GM19043 (cell line): ENCODE data around the gene ERC2.

Experiments used
- ATAC-seq: cut with Tn5 transposase; IDR thresholded peaks from one replicate; pipeline ENCODE4 v1.9.1; 2021; ENCODE audit warnings: low read depth; ENCODE audit not compliant: unreplicated experiment

The ERC2 gene

DNA sequence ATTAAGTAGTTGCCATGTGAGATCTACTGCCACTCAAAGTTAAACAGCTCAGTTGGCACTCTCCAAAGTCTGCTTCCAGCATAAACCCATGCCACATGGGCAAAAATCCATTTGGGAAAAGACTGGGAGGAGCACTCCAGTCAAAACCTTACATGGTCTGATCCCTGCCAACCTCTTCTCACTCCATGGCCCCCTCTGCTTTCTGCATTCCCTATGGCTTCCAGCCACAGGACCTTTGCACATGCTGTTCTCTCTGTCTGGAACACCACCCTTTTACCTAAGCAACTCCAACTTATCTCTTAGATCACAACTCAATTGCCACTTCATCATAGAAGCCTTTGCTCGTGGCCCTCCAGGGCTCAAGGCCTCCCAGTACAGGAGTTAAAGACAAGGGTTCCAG, 910.7 kb downstream of the ERC2 start:
- no peak for ATAC-seq

DNA sequence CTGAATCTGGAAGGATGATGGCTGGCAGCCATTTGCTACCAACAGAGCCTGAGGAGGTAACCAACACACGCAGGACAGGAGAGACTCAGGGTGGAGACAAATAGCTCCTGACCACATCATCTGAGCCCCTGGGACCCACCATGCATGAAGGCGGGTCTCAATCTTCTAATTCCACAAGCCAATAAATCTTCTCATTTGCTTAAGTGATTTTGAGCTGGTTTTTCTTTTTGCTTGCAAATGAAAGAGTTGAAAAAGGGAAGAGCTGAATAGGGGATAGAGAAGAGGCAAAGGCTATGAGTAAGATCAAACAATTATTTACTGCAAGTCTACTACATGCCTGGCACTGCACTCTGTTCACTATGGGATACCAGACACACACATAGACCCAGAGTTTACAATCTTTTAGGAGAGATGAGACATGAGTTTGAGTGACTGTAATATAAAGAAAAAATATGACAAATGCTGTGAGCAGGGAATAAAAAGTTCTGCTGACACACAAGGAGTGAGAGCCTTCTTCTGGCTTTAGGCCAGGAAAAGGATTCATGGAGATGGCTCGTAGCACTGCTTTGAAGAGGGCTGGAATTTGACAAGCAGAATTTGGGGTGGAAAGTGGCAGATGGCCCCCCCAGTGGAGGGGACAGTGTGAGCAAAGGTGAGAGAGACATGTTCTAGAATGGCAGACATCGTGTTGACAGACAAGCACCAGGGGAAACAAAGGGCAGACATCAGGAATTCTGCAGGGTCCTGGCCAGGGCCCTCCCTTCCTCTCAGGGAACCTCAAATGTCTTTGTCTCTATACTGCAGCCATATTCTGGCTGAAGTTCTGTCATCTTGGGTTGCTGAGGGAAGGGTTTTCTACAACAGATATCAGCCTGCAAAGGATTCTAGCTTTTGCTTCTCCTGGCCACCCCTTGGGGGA, 911.4 kb downstream of the ERC2 start:
- no peak for ATAC-seq

DNA sequence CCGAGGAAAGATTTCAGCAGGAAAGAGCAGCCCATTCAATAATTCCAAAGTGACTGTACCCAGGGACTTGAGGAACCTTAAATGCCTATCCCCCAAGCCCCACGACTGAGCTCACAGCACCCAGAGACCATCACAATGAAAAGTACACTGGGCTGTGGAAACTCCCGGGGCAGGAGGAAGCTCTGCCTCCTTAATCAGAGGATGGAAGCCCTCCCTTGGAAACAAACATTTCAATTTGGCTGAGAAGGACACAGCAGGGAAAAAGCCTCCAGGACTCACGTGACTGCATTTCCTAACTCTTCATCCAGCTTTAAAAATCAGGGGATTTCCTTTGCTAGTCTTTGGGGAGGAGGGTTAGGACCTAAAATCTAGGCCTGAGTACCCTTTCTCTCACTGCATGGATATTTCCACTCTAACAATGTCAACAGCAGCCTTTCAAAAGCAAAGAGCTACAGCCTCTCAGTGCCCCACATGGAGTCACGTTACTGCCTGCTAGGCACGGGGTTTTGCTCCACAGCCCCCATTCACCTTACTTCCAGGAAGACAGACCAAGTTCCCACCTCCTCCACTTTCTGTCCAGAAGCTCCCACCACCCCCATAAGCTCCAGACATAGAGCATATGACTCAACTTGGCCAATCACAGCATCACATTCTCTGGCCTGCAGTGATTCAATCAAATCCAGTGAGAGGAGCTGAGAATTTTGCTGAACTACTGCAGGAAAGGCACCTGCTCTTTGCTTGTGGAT, 912.2 kb downstream of the ERC2 start:
- no peak for ATAC-seq

DNA sequence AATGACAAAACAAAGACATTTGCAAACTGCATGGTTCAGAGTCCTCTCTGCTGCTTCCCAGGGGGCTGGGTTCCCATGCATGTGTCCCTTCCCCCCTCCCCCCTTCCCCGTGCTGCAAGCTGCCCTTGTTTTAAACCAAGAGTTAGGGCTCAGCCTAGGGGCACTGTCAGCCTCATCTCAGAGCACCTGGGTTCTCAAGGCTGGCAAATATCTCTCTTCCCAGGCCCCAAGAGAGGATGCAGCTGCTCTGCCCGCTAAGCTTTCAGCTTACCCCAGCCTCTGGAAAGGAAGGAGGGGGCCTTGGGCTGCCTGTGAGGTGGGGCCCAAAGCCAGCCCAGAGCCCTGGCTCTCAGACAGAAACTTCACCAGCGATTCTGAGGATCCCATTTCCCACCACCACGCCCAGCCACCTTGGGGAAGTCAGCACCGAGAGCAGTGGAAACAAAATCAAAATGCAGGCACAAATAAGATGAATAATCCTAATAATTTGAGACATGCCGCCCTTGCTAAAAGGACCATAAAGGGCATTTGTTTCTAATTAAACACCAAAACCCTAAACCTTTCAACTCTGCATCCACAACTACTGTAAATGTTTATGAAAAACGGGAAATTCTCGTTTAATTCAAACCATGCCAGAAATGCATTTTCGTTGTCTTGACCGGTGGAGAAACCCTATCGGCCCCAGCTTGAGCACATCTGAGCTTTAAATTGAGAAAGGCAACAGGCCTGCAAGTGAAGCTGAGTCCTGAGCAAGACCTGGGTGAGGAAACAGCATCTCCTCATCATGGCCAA, 913.4 kb downstream of the ERC2 start:
- no peak for ATAC-seq

DNA sequence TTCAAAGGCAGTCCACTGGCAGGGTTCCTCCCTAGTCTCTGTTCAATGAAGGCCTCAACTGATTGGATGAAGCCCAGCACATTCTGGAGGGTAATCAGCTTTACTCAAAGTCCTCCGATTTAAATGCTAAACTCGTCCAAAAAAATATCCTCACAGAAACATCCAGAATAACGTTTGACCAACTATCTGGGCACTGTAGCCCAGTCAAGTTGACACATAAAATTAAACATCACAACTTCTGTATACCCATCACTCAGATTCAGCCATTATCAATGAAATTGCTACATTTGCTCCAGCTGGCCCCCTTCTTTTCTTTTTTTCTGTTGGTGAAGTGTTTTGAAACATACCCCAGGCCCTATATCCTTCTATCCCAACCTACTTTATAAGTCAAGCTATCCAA, 916.6 kb downstream of the ERC2 start:
- no peak for ATAC-seq

DNA sequence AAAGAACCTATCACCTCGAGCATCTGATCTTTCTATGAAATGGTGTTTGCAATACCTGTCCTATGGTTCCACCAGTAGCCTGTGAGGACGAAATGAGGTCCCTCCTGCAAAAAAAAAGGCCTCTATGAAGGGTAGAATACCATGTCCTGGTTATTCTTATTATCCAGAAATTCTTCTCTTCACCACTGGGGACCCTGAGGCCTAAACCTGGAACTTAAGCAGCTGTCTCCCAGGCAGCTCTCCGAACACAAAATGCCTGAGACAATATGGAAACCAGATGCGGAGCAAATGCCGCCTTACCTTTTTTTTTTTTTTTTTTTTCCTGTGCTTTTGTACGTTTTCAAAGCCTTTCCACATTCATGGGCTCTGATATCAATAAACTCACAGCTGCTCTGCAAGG, 919.1 kb downstream of the ERC2 start:
- ATAC-seq = no peak

DNA sequence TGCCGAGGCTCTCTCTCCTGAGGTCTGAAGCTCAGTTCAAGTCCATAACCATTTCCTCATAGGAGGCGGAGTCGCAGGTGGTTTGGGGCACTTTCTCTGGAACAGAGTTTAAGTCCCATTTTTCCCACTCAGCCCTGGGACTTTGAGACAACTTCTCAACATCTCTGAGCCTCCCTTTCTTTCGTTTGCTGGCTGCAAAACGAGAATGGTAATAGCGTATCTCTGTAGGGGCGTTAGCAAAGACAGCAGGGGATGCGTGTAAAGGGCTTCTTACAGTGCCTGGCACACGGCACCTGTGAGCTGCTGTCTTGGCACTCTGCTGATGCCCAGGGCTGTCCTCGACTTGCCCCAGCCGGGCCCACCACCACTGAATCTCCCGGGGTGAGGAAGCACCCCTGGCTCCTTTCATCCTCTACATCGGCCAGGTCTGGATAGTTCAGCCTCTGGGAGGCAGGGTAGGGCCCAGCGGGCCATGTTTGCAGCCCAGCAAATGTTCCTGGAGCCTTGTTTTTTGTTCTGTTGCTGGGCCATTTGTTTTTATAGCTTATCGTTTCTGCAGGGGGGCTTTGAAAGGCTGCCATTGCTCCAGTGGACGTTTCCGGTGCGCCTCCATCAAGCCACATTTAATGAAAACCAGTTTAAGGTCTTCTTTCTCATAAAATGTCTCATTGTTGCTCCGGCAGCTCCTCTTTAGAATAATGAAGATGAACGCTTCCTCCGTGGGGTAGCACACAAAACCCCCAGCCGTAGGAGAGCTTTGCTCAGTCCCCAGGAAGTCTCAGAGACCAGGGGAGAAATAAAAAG, 921.2 kb downstream of the ERC2 start:
- ATAC-seq = no peak

DNA sequence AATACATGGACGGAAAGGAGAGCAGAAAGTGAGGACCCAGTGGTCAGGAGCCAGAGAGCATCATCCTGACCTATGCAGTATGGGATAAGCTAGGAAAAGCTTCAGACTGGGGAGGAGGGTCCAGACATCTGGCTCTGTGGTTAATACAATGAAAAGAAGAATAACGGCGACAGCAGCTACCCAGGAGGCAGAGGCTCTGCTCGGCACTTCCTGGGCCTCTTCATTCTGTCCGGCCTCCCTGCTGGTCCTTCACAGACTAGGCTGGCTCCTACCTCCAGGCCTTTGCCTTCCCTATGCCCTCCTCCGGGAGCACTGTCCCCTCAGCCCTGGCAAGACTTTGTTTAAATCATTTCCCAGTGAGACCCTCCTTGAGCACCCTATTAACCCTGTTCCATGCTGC, 922.3 kb downstream of the ERC2 start:
- ATAC-seq = no peak

DNA sequence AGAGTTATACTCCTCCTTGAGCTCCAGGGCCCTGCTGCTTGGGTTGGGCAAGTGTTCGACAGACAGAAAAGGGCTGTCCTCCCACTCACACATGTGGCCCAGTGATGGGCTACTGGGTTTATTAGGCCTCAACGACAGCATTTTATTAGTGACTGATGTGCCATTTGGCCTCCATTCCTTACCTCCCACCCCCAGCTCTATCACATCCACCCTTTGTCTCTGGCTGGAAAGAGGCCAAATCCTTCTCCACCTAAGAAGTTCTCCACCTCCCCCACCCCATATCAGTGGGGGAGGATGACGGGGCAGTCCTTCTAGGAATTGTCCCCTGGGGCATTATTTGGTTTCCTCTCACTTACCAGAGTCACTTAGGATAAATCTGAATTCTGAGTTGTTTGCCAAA, 924.0 kb downstream of the ERC2 start:
- no peak for ATAC-seq

DNA sequence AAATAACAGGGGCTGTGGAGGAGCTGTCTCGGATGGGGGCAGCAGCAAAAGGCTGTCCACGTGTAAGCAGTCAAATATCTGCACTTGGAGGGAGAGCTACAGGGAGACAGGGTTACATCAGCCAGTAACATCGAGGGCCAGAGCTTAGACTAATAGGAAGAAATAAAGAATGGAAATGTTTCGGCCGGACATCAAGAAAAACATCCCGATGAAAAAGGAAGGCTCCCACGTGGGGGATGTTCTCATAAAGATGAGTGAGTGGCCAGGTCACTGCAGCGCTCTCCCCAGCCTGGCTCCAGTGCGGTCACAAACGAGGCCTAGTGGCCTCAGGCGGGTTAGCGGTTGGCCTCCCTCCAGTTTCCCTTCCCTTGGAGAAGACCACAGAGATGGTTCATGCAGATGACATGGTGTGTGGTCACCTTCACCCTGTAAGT, 925.1 kb downstream of the ERC2 start:
- ATAC-seq = no peak

DNA sequence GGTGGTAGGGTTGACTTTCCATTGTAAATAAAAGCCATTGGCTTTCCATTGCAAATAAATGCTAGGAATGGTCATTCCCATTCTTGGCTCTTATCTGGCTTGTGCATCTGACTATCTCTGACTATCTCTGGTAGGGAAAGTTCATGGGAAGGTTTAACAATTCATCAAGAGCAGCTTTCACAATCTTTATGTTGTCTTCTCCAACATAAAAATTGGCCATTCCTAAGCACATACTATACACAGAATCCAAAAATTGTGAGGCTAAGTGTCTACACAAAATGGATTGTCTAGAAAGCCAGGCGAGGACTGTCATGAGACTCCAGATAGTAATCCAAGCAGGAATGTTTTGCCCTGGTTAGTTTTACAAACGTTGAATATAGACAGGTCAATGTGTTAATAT, 926.8 kb downstream of the ERC2 start:
- ATAC-seq = no peak

DNA sequence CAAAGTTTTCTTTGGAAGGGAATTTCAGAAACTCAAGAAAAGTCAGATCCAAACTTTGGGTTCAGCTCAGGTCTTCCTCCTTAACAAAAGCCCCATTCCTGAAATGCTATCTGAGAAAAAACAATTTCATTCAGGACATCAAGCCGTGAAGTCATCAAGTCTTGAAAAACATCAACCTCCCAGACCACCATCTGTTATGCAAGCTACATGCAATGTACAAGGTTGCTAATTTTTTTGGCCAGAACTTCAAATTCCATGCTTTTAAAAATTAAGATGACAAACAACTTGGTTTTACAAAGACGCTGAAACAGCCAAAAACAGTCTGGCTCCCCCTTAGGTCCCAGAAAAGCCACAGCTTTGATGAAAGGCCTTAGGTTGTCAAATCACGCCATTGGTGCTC, 927.3 kb downstream of the ERC2 start:
- ATAC-seq = no peak

DNA sequence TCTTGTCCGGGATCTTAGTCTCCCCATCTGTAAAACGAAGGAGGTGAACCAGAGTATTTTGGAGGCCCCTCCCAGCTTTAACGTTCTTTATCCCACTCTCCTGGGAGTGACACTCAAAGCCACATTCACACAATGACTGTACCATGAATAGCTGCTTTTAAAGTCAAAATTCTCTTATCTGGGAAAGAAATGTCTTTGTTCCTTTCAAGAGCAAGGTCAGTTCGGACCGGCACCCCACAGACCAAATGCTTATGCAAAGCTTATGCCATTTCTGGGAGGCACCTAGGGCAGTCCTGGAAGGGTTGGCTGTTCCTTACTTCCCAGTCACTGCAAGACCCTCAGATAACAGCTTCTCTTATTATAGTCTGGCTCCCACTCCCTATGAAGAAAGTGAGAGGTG, 927.7 kb downstream of the ERC2 start:
- no peak for ATAC-seq

DNA sequence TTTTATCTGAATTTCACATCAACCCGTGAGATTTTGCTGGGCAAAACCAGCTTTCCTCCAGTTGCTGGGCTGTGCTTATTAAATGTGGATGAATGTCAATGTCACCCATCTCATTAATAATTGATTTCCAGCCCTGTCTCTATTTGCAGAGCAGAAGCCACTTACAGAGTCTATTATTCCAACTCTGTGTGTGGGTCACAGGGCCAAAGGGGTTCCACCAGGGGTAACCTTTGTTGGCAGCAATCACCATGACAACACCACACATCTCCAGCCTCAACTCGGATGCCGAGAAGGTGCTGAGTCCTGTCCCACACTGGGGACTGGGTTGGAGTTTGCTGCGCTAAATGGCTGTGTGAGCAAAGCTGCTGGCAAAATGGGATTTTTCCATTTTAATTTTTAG, 930.1 kb downstream of the ERC2 start:
- ATAC-seq = no peak

DNA sequence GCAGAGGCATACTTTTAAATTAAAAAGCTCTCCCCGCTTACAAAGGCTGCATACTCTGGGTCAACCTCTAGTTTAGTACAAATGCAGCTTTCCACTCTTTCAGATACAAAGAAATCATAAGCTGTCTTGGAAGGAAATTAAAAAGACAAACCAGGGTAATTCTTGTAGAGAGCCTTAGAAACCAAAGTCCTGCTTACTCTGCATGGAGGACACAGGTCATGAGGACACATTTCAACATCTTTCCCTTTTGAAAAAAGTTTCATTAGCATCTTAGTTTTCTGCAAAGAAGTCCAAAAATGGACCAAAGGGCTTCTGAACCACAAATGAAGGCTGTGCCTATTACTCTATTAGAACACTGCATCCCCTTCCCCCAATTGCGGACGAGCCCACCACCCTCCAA, 930.7 kb downstream of the ERC2 start:
- ATAC-seq = no peak

DNA sequence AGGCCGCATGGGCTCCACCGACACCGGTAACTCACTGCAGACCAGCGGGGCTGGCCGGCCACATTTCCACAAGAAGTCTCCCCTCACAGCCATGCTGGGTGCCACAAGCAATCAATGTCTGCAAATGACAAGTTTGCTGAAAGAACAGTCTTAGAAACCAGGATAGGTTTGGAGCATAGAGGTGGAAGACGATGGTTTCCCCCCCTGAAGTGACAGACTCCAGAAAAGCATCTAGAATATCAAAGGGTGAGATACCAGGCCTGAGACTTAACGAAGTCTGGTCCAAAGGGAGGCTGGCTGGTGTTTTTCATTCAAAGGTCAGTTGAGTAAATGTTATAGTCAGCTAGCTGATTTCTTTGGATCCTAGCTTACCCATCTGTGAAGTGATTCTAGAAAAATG, 931.1 kb downstream of the ERC2 start:
- ATAC-seq = no peak

DNA sequence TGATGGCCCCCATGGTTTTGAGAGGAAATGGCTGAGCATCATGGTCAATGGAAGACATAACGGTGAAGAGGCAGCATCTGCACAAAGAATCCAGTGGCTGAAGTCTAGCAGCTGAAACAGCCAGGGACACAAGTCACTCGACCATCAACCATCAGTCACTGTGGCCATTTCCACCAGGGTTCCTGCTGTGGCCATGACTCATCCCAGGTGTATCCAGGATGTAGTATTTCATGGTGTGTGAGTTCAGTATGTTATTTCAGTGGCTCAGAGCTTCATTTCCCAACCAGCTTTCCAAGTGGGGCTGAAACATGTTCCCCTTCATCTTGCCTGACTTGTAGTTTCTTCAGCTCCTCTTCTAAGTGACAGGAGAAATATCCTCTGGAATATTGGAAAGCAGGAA, 933.4 kb downstream of the ERC2 start:
- ATAC-seq = no peak

DNA sequence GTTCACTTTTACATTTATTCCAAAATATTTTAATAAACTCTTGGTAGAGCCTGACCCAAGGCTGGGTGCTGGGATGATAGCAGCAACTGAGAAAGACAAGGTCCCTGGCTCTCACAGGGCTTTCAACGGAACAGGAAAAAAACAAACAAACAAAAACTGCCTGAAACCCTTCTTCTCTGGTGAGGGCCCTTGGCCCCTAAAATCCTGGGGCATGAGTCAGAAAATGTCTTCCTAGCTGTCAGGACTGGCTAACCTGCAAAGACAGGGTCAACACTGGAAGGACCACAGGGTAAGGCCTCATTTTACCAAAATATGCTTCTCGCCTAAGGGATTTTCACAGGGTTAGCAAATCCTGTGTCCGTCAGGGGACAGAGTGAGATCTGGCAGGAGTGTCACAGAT, 935.5 kb downstream of the ERC2 start:
- ATAC-seq = no peak

DNA sequence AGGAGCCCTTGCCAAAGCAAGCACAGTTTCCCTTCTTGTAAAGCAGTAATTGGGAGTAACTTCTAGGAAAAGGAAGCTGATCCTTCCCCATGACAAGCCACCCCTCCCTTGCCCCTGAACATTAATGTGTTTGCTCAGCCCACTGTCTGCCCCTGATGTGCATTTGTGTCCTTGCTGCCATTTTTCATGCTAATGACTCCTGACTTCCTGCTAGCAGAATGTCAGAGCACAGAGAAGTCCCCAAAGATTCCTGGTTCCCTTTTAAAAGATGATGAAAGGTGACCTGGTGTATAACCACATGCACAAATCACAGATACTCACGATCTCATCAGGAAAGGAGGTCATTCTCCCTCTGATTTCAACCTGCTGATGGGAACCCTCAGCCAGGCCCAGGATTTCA, 936.9 kb downstream of the ERC2 start:
- ATAC-seq = no peak

DNA sequence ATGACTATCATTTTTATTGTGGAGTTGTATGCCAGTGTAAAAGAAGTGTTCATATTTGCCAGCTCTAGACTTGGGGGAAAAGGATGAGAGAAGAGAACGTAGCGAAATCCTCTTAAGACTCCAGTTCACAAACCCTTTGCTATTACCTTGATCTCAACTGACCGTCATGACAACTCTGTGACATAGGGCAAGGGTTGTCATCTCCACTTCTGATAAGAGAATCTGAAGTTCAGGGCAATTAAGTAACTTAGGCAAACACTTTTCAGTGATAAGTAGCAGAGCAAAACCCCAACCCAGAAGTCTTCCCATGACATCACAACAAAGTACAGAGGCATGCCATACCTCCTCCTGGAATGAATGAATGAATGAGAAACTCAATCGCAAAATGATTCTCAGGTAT, 940.9 kb downstream of the ERC2 start:
- no peak for ATAC-seq
